SJCRH30 (cell line): ENCODE results near the gene BRAF. TPM values are rescaled to one million over a fixed set of nuclear protein-coding genes. Genes with fewer than 3 reads are reported as not detected.
"Not testable (repeated sequence)": the region's sequence is repeated elsewhere in the genome, so short reads cannot be mapped to it uniquely, and the experiment has no call there.

Experiments used
- DNase-seq, 2 experiments: peaks; one replicate each; pipeline ENCODE4 v3.0.0-alpha.2; 2015 to 2020
- H3K27ac ChIP-seq: fragments of 250-450 bp; sonication (Bioruptor Pico); 2 replicates; pipeline ENCODE4 v1.5.1; 2020; ENCODE audit warnings: mild to moderate bottlenecking, moderate library complexity
- H3K27me3 ChIP-seq: fragments of 250-450 bp; sonication (Bioruptor Pico); 2 replicates; pipeline ENCODE4 v1.5.1; 2020; ENCODE audit warnings: mild to moderate bottlenecking, moderate library complexity
- H3K36me3 ChIP-seq: fragments of 250-450 bp; sonication (Bioruptor Pico); 2 replicates; pipeline ENCODE4 v1.5.1; 2020; ENCODE audit warnings: mild to moderate bottlenecking, moderate library complexity
- H3K4me1 ChIP-seq: fragments of 250-450 bp; sonication (Bioruptor Pico); 2 replicates; pipeline ENCODE4 v1.5.1; 2020; ENCODE audit warnings: mild to moderate bottlenecking, moderate library complexity
- H3K4me3 ChIP-seq: fragments of 250-450 bp; sonication (Bioruptor Pico); 2 replicates; pipeline ENCODE4 v1.5.1; 2020; ENCODE audit warnings: mild to moderate bottlenecking, moderate library complexity
- H3K9me3 ChIP-seq: fragments of 250-450 bp; sonication (Bioruptor Pico); replicated peaks from 2 replicates; pipeline ENCODE4 v1.5.1; 2020; ENCODE audit warnings: mild to moderate bottlenecking, moderate library complexity
- total RNA-seq: library from RNA; depleted of rRNA; stranded (reverse); fragments of >200 nt; shearing (Covaris generic); gene quantifications from 2 replicates; pipeline ENCODE4 v1.2.3, GENCODE V29; 2014

The BRAF gene
- total RNA-seq, 1 experiment from 2014 or later = 26.2 TPM

GRCh38 chr7:140903741-140904480 is 20.8 kb downstream of the BRAF start:
- Histone ChIP-seq H3K4me3 (no peak overlapping the region), H3K9me3 (peaks cover 5% of the 10 kb centered on the region; the same call in 1 of the 2 replicates), H3K36me3 (peaks cover 8% of the 10 kb centered on the region), H3K27me3 (no peaks in the 10 kb centered on the region), H3K4me1 (peaks cover 14% of the 10 kb centered on the region), H3K27ac (no peak overlapping the region)
- no peak for DNase-seq

GRCh38 chr7:140902303-140902953 is 22.3 kb downstream of the BRAF start:
- H3K36me3 ChIP-seq = peaks cover 8% of the 10 kb centered on the region
- H3K4me1 ChIP-seq = peaks cover 3% of the 10 kb centered on the region; the same call in 1 of the 2 replicates
- no peak overlapping the region for H3K4me3 ChIP-seq
- H3K27ac ChIP-seq = no peak overlapping the region
- H3K9me3 ChIP-seq = peaks cover 5% of the 10 kb centered on the region; the same call in 1 of the 2 replicates
- no peak for DNase-seq
- no peaks in the 10 kb centered on the region for H3K27me3 ChIP-seq

- H3K9me3 ChIP-seq = peaks cover 5% of the 10 kb centered on the region; the same call in 1 of the 2 replicates
- DNase-seq = no peak
- no peaks in the 10 kb centered on the region for H3K27me3 ChIP-seq
- peaks cover 8% of the 10 kb centered on the region for H3K36me3 ChIP-seq
- peaks cover 3% of the 10 kb centered on the region; the same call in 1 of the 2 replicates for H3K4me1 ChIP-seq
- H3K4me3 ChIP-seq = no peak overlapping the region
- H3K27ac ChIP-seq = no peak overlapping the region
Measured at GRCh38 chr7:140901941-140902302, 22.8 kb downstream of the BRAF start.

- H3K27ac ChIP-seq = no peak overlapping the region
- H3K36me3 ChIP-seq = peaks cover 8% of the 10 kb centered on the region
- no peaks in the 10 kb centered on the region for H3K27me3 ChIP-seq
- H3K4me1 ChIP-seq = peaks cover 3% of the 10 kb centered on the region; the same call in 1 of the 2 replicates
- H3K4me3 ChIP-seq = no peak overlapping the region
- H3K9me3 ChIP-seq = peaks cover 5% of the 10 kb centered on the region; the same call in 1 of the 2 replicates
- no peak for DNase-seq
Measured at GRCh38 chr7:140899883-140900282, 24.8 kb downstream of the BRAF start.

- H3K4me1 ChIP-seq = peaks cover 3% of the 10 kb centered on the region; the same call in 1 of the 2 replicates
- H3K36me3 ChIP-seq = peaks cover 8% of the 10 kb centered on the region
- no peaks in the 10 kb centered on the region for H3K27me3 ChIP-seq
- H3K27ac ChIP-seq = no peak overlapping the region
- H3K4me3 ChIP-seq = no peak overlapping the region
- peaks cover 5% of the 10 kb centered on the region; the same call in 1 of the 2 replicates for H3K9me3 ChIP-seq
- DNase-seq = peak in 1 of 2 experiments; percentile 32
Measured at GRCh38 chr7:140898786-140899536, 25.8 kb downstream of the BRAF start.

- Histone ChIP-seq H3K4me1 (peaks cover 3% of the 10 kb centered on the region; the same call in 1 of the 2 replicates), H3K27me3 (no peaks in the 10 kb centered on the region), H3K4me3 (no peak overlapping the region), H3K27ac (no peak overlapping the region), H3K9me3 (no peaks in the 10 kb centered on the region), H3K36me3 (no peaks in the 10 kb centered on the region; the same call in 1 of the 2 replicates)
- no peak for DNase-seq
Measured at GRCh38 chr7:140896996-140897395, 27.7 kb downstream of the BRAF start.

GRCh38 chr7:140889645-140890044 is 35.1 kb downstream of the BRAF start:
- no peaks in the 10 kb centered on the region for H3K36me3 ChIP-seq
- no peak overlapping the region for H3K4me3 ChIP-seq
- no peak overlapping the region for H3K27ac ChIP-seq
- no peaks in the 10 kb centered on the region for H3K4me1 ChIP-seq
- no peaks in the 10 kb centered on the region for H3K9me3 ChIP-seq
- DNase-seq = peak in 1 of 2 experiments; percentile 24
- H3K27me3 ChIP-seq = no peaks in the 10 kb centered on the region

- Histone ChIP-seq H3K9me3 (no peaks in the 10 kb centered on the region), H3K36me3 (no peaks in the 10 kb centered on the region), H3K4me1 (no peaks in the 10 kb centered on the region), H3K27me3 (no peaks in the 10 kb centered on the region), H3K27ac (no peak overlapping the region), H3K4me3 (no peak overlapping the region)
- DNase-seq = no peak
Measured at GRCh38 chr7:140889150-140889549, 35.6 kb downstream of the BRAF start.

GRCh38 chr7:140888087-140888486 is 36.6 kb downstream of the BRAF start:
- Histone ChIP-seq H3K36me3 (0 out of 2 replicates have a peak, but pooled peaks cover 4% of the 10 kb centered on the region), H3K4me1 (peaks cover 5% of the 10 kb centered on the region; the same call in 1 of the 2 replicates), H3K9me3 (no peaks in the 10 kb centered on the region), H3K27me3 (no peaks in the 10 kb centered on the region), H3K27ac (no peak overlapping the region), H3K4me3 (no peak overlapping the region)
- no peak for DNase-seq

- Histone ChIP-seq H3K4me1 (peaks cover 6% of the 10 kb centered on the region; the same call in 1 of the 2 replicates), H3K9me3 (no peaks in the 10 kb centered on the region), H3K4me3 (no peak overlapping the region), H3K27ac (no peak overlapping the region), H3K36me3 (peaks cover 4% of the 10 kb centered on the region; the same call in 1 of the 2 replicates), H3K27me3 (no peaks in the 10 kb centered on the region)
- DNase-seq = no peak
Measured at GRCh38 chr7:140885735-140886334, 38.9 kb downstream of the BRAF start.

- Histone ChIP-seq H3K9me3 (0 out of 2 replicates have a peak, but pooled peaks cover 2% of the 10 kb centered on the region), H3K27me3 (no peaks in the 10 kb centered on the region), H3K27ac (no peak overlapping the region), H3K4me3 (no peak overlapping the region), H3K4me1 (peaks cover 6% of the 10 kb centered on the region; the same call in 1 of the 2 replicates), H3K36me3 (peaks cover 6% of the 10 kb centered on the region; the same call in 1 of the 2 replicates)
- DNase-seq = no peak
Measured at GRCh38 chr7:140883378-140883777, 41.4 kb downstream of the BRAF start.

GRCh38 chr7:140882834-140883233 is 41.9 kb downstream of the BRAF start:
- not testable (repeated sequence) for H3K27ac ChIP-seq, H3K27me3 ChIP-seq, H3K36me3 ChIP-seq, DNase-seq, H3K9me3 ChIP-seq, H3K4me3 ChIP-seq, H3K4me1 ChIP-seq

- Histone ChIP-seq H3K27me3 (no peaks in the 10 kb centered on the region), H3K4me1 (peaks cover 8% of the 10 kb centered on the region; the same call in 1 of the 2 replicates), H3K4me3 (no peak overlapping the region), H3K9me3 (0 out of 2 replicates have a peak, but pooled peaks cover 2% of the 10 kb centered on the region), H3K27ac (no peak overlapping the region), H3K36me3 (peaks cover 6% of the 10 kb centered on the region; the same call in 1 of the 2 replicates)
- DNase-seq = no peak
Measured at GRCh38 chr7:140881507-140882228, 43.1 kb downstream of the BRAF start.

- no peak overlapping the region for H3K4me3 ChIP-seq
- no peaks in the 10 kb centered on the region for H3K27me3 ChIP-seq
- H3K9me3 ChIP-seq = 0 out of 2 replicates have a peak, but pooled peaks cover 2% of the 10 kb centered on the region
- DNase-seq = no peak
- 0 out of 2 replicates have a peak, but pooled peaks cover 2% of the 10 kb centered on the region for H3K36me3 ChIP-seq
- H3K27ac ChIP-seq = no peak overlapping the region
- H3K4me1 ChIP-seq = peaks cover 6% of the 10 kb centered on the region; the same call in 1 of the 2 replicates
Measured at GRCh38 chr7:140877249-140877524, 47.5 kb downstream of the BRAF start.
